ENCODE results near the gene PSME3. TPM values are rescaled to one million over a fixed set of nuclear protein-coding genes. Genes with fewer than 3 reads are reported as not detected.
A peak's percentile ranks its signal among the peaks of the same experiment; 100 is the strongest.

Gene PSME3
- total and polyA plus RNA-seq, 2 of the 13 experiments (the other 11 are each of a cell fraction or from before 2014, with no cell fraction given): 66.3 to 135 TPM

DNA sequence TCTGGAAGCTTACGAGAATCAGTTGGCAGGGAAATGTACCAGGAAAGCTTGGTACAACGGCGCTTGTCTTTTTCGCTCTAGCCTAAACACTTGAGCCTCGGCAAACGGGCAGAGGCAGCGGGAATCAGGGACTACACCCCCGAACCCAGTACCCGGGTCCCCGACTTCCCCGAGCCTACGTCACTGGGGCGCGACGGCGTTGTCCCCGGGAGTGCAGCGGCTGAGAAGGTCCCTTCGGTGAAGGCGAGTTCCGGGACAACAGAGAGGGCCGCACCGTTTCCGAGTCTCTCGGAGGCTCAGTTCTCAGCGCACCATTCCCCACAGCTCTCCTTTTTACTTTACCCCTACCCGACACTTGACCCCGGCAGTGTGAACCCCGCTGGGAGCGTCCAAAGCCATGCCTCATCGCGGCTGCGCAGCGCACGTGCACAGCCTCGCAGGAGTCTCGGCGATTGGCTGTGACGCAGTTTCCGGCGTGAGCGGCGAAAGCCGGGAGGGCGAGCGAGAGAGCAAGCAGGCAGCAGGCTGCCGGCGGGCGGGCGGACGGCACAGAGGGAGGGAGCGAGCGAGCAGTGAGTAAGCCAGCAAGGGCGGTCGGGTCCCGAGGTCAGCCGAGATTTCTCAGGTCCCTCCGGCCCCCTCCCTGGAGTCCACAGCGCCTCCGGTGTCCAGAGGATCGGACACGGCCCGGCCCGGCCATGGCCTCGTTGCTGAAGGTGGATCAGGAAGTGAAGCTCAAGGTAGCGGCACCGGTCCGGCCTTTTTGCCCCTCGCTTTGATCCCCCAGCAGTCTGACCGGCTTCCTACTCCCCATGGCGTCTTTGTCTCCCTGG, at the start of gene PSME3 (continued):
- TF ChIP-seq ZSCAN30 (CRISPR knock-in tag; IDR thresholded peaks at IDR 0.05) (0 out of 2 replicates have a peak, but pooled peaks have one; percentile 34), ZNF207 (IDR thresholded peaks at IDR 0.05; ENCODE audit: borderline replicate concordance) (no peak), MYC (CRISPR knock-in tag; IDR thresholded peaks at IDR 0.05; ENCODE audit: borderline replicate concordance) (peak; percentile 100), TEAD3 (CRISPR knock-in tag; optimal IDR thresholded peaks at IDR 0.05; ENCODE audit: borderline replicate concordance) (no peak), HDAC2 (CRISPR knock-in tag; IDR thresholded peaks at IDR 0.05) (peak; percentile 79), ZNF724P (CRISPR knock-in tag; IDR thresholded peaks at IDR 0.05; ENCODE audit: borderline replicate concordance) (no peak), ZNF563 (CRISPR knock-in tag; IDR thresholded peaks at IDR 0.05) (peak; percentile 95), SMARCE1 (IDR thresholded peaks at IDR 0.05; ENCODE audit: borderline replicate concordance) (no peak), SNRNP70 (IDR thresholded peaks at IDR 0.05; ENCODE audit: low read depth, low read length) (no peak), ZNF33A (CRISPR knock-in tag; IDR thresholded peaks at IDR 0.05; ENCODE audit: borderline replicate concordance) (no peak), MTA1 (CRISPR knock-in tag; IDR thresholded peaks at IDR 0.05; ENCODE audit: borderline replicate concordance) (0 out of 2 replicates have a peak, but pooled peaks have one; percentile 93), GABPB1 (CRISPR knock-in tag; IDR thresholded peaks at IDR 0.05) (peak; percentile 99), ZNF354B (CRISPR knock-in tag; IDR thresholded peaks at IDR 0.05) (no peak), ZNF136 (CRISPR knock-in tag; IDR thresholded peaks at IDR 0.05; ENCODE audit: low read depth) (0 out of 2 replicates have a peak, but pooled peaks have one; percentile 65), NCOA1 (CRISPR knock-in tag; IDR thresholded peaks at IDR 0.05) (no peak), MTF1 (CRISPR knock-in tag; IDR thresholded peaks at IDR 0.05) (peak; percentile 30; the same call in 1 of the 2 replicates), MTA3 (CRISPR knock-in tag; IDR thresholded peaks at IDR 0.05) (no peak), ZFP36L1 (CRISPR knock-in tag; IDR thresholded peaks at IDR 0.05) (0 out of 2 replicates have a peak, but pooled peaks have one; percentile 32), ESRRA (CRISPR knock-in tag; IDR thresholded peaks at IDR 0.05; ENCODE audit: low read depth) (peak; percentile 78; the same call in 1 of the 2 replicates), HMGA1 (CRISPR knock-in tag; conservative IDR thresholded peaks at IDR 0.05) (no peak), RXRB (CRISPR knock-in tag; IDR thresholded peaks at IDR 0.05; ENCODE audit: borderline replicate concordance) (peak; percentile 83), CCDC6 (CRISPR knock-in tag; IDR thresholded peaks at IDR 0.05) (peak; percentile 33; the same call in 1 of the 2 replicates), SMAD1 (CRISPR knock-in tag; IDR thresholded peaks at IDR 0.05; ENCODE audit: borderline replicate concordance, low read depth) (no peak), ZNF496 (CRISPR knock-in tag; IDR thresholded peaks at IDR 0.05; ENCODE audit: insufficient replicate concordance) (no peak), ZNF296 (CRISPR knock-in tag; conservative IDR thresholded peaks at IDR 0.05) (no peak), DMTF1 (CRISPR knock-in tag; IDR thresholded peaks at IDR 0.05) (0 out of 2 replicates have a peak, but pooled peaks have one; percentile 32), SRF (IDR thresholded peaks at IDR 0.05; ENCODE audit: low read depth, low read length) (peak; percentile 70; the same call in 1 of the 2 replicates), ZSCAN9 (CRISPR knock-in tag; IDR thresholded peaks at IDR 0.05; ENCODE audit: borderline replicate concordance) (peak; percentile 79)
- TF ChIP-seq, protein P1, sequence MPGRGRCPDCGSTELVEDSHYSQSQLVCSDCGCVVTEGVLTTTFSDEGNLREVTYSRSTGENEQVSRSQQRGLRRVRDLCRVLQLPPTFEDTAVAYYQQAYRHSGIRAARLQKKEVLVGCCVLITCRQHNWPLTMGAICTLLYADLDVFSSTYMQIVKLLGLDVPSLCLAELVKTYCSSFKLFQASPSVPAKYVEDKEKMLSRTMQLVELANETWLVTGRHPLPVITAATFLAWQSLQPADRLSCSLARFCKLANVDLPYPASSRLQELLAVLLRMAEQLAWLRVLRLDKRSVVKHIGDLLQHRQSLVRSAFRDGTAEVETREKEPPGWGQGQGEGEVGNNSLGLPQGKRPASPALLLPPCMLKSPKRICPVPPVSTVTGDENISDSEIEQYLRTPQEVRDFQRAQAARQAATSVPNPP (CRISPR knock-in tag; IDR thresholded peaks at IDR 0.05): 0 out of 2 replicates have a peak, but pooled peaks have one; percentile 28

All from HepG2 (cell line).